K562 treated with DMSO at 1 percent for 48 hours (cell line): Measurements from ENCODE around the gene LPAR6. TPM values are rescaled to one million over a fixed set of nuclear protein-coding genes. Genes with fewer than 3 reads are reported as not detected.

ENCODE experiments used
- total RNA-seq: library from RNA; unstranded; fragments of 300-600 nt; gene quantifications from 2 replicates; pipeline ENCODE4 v1.2.3, GENCODE V29; 2022; ENCODE audit warnings: low replicate concordance; ENCODE audit errors: extremely low read depth

The LPAR6 gene, protein sequence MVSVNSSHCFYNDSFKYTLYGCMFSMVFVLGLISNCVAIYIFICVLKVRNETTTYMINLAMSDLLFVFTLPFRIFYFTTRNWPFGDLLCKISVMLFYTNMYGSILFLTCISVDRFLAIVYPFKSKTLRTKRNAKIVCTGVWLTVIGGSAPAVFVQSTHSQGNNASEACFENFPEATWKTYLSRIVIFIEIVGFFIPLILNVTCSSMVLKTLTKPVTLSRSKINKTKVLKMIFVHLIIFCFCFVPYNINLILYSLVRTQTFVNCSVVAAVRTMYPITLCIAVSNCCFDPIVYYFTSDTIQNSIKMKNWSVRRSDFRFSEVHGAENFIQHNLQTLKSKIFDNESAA
- not detected in 2 replicates for total RNA-seq

DNA sequence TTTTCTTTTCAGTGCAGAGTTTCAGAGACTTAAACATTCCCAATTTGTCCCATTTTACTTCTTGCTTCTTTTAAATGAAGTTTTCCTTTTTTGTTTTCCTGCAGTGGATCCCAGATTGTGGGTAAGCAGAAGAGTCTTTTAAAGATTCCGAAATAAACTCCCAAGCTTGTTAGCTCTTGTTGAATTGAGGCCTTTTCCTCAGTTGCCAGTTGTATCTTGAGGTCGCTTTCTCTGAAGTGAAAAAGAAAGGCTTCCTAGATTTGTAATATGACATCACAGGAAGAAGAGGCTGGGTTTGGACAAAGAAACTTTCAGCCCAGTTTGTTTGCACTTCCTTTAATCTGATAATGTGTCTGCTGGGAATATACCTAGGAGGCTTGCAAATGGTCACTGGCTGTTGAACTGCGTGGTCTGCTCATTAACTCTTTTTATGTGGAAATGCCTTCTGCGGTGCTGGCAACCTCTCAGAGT, at the start of gene LPAR6:
TSS of gene LPAR6 (minus strand) at position 233 of the 471 bp plus-strand sequence. CDS start 690 bp downstream, outside the sequence.

Other genes with a start within 250 kb of the LPAR6 start
- gene ITM2B, start 179.9 kb downstream of the LPAR6 start, total RNA-seq: not detected in 2 replicates
- not detected in 2 replicates for gene RB1, start 109.4 kb downstream of the LPAR6 start, total RNA-seq
- gene RCBTB2, start 120.0 kb upstream of the LPAR6 start, total RNA-seq: not detected in 2 replicates
- not detected in 2 replicates for gene CYSLTR2, start 240.8 kb upstream of the LPAR6 start, total RNA-seq